PC-3 (cell line): ENCODE data around the gene SGMS1. TPM values are rescaled to one million over a fixed set of nuclear protein-coding genes. Genes with fewer than 3 reads are reported as not detected.

Experiments
- ATAC-seq: fragments of 200-7000 bp; cut with Tn5 transposase; 2 replicates; pipeline ENCODE4 v1.9.1; 2020; ENCODE audit warnings: mild to moderate bottlenecking, moderate library complexity
- BruUV-seq: library from RNA; stranded (reverse); fragments of 400-500 nt; replicated peaks from 2 replicates; lab custom pipeline; 2021; lab: Mats Ljungman, UMichigan
- CTCF ChIA-PET: fragments of 300-600 bp; sonication (Branson Sonifier 250); formaldehyde crosslinking; loops from one replicate; lab custom pipeline; 2022; ENCODE audit warnings: antibody characterized with exemption; lab: Charles Lee
- POLR2A ChIA-PET: fragments of 300-600 bp; sonication (Branson Sonifier 250); formaldehyde crosslinking; loops from one replicate; lab custom pipeline; 2022; ENCODE audit warnings: antibody characterized with exemption; ENCODE audit not compliant: unreplicated experiment; lab: Charles Lee
- DNase-seq: peaks from one replicate; pipeline ENCODE4 v3.0.0-alpha.2; 2015
- H2AFZ ChIP-seq: fragments of 300-600 bp; sonication (generic); 2 replicates; pipeline ENCODE4 v1.6.0; 2016; ENCODE audit warnings: antibody characterized with exemption, low read length
- H3F3A ChIP-seq: fragments of 300-600 bp; sonication (generic); one replicate; pipeline ENCODE4 v1.6.0; 2017; ENCODE audit warnings: antibody characterized with exemption, low read length, control low read depth, mild to moderate bottlenecking; ENCODE audit not compliant: unreplicated experiment
- H3K27ac ChIP-seq: fragments of 300-600 bp; sonication (generic); 2 replicates; pipeline ENCODE4 v1.5.1; 2016; ENCODE audit warnings: mild to moderate bottlenecking, low read length
- H3K27me3 ChIP-seq: fragments of 300-600 bp; sonication (generic); 2 replicates; pipeline ENCODE4 v1.6.1; 2016; ENCODE audit warnings: low read length, mixed read lengths
- H3K36me3 ChIP-seq: fragments of 300-600 bp; sonication (generic); 2 replicates; pipeline ENCODE4 v1.6.1; 2016; ENCODE audit warnings: low read depth, mixed run types, low read length, mixed read lengths
- H3K4me1 ChIP-seq: fragments of 300-600 bp; sonication (generic); 2 replicates; pipeline ENCODE4 v1.5.1; 2016; ENCODE audit warnings: low read length; ENCODE audit not compliant: insufficient read depth
- H3K4me2 ChIP-seq: fragments of 300-600 bp; sonication (generic); 2 replicates; pipeline ENCODE4 v1.6.0; 2016; ENCODE audit warnings: low read length
- H3K4me3 ChIP-seq: fragments of 300-600 bp; sonication (generic); 2 replicates; pipeline ENCODE4 v1.5.1; 2016; ENCODE audit warnings: mild to moderate bottlenecking, low read length, mixed read lengths
- H3K79me2 ChIP-seq: fragments of 300-600 bp; sonication (generic); 2 replicates; pipeline ENCODE4 v1.6.1; 2017; ENCODE audit warnings: low read length, mixed read lengths
- H3K9ac ChIP-seq: fragments of 300-600 bp; sonication (generic); 2 replicates; pipeline ENCODE4 v1.6.0; 2016; ENCODE audit warnings: mild to moderate bottlenecking, low read length
- H3K9me2 ChIP-seq: fragments of 300-600 bp; sonication (generic); replicated peaks from 2 replicates; pipeline ENCODE4 v1.6.1; 2016; ENCODE audit warnings: mixed run types, low read length, mixed read lengths
- H3K9me3 ChIP-seq: fragments of 300-600 bp; sonication (generic); 2 replicates; pipeline ENCODE4 v1.6.1; 2016; ENCODE audit warnings: low read length, mixed read lengths
- H4K20me1 ChIP-seq: fragments of 300-600 bp; sonication (generic); 2 replicates; pipeline ENCODE4 v1.6.1; 2016; ENCODE audit warnings: low read length, mixed read lengths
- CTCF ChIP-seq: fragments of 300-600 bp; sonication (generic); conservative IDR thresholded peaks from 2 replicates; pipeline ENCODE4 v1.5.1; 2017; ENCODE audit warnings: antibody characterized with exemption, low read depth, mild to moderate bottlenecking, low read length
- EZH2 ChIP-seq: fragments of 300-600 bp; sonication (generic); IDR thresholded peaks from one replicate; pipeline ENCODE4 v1.6.1; 2017; ENCODE audit warnings: antibody characterized with exemption, mild to moderate bottlenecking, low read length; ENCODE audit not compliant: unreplicated experiment
- EZH2phosphoT487 ChIP-seq: fragments of 300-600 bp; sonication (generic); IDR thresholded peaks from 2 replicates; pipeline ENCODE4 v1.6.1; 2018; ENCODE audit warnings: mild to moderate bottlenecking, antibody characterized with exemption, low read length, borderline replicate concordance
- intact Hi-C: fragments of 100-400 bp; cut with micrococcal nuclease; formaldehyde crosslinking; loops from 2 replicates; pipeline ENCODE4 v1.9.0; 2023
- total RNA-seq: library from RNA; depleted of rRNA; stranded (reverse); fragments of >200 nt; gene quantifications from 2 replicates; pipeline ENCODE4 v1.2.3, GENCODE V29; 2014

SGMS1 gene
- total RNA-seq, 1 experiment from 2014 or later, result 61.4 TPM

- intact Hi-C loops, result no loop called here
- Histone ChIP-seq H3F3A (no peaks in the 10 kb centered on the region), H3K9me2 (no peaks in the 10 kb centered on the region), H3K36me3 (no peaks in the 10 kb centered on the region), H3K9me3 (no peaks in the 10 kb centered on the region), H3K4me3 (no peak overlapping the region), H2AFZ (no peak overlapping the region), H3K79me2 (no peaks in the 10 kb centered on the region), H4K20me1 (no peaks in the 10 kb centered on the region), H3K27ac (no peak overlapping the region), H3K4me1 (no peaks in the 10 kb centered on the region), H3K4me2 (no peak overlapping the region), H3K27me3 (no peaks in the 10 kb centered on the region), H3K9ac (no peak overlapping the region)
- ChIA-PET CTCF (no interaction called here), POLR2A (no interaction called here)
- no peak for TF ChIP-seq CTCF
- no peak for TF ChIP-seq EZH2phosphoT487
- TF ChIP-seq EZH2, result no peak
- no peak for DNase-seq
- ATAC-seq, result no peak
- BruUV-seq, result no TSS peak
These were observed 238.9 kb downstream of the SGMS1 start for GRCh38 chr10:50384898-50385297.

GRCh38 chr10:50384238-50384637 is 239.5 kb downstream of the SGMS1 start:
- no TSS peak for BruUV-seq
- intact Hi-C loops, result no loop called here
- TF ChIP-seq EZH2 (no peak), CTCF (no peak), EZH2phosphoT487 (no peak)
- ChIA-PET CTCF (no interaction called here), POLR2A (no interaction called here)
- H3K27me3 ChIP-seq, result no peaks in the 10 kb centered on the region
- no peaks in the 10 kb centered on the region for H3K9me3 ChIP-seq
- H3K4me1 ChIP-seq, result no peaks in the 10 kb centered on the region
- no peaks in the 10 kb centered on the region for H3K9me2 ChIP-seq
- H4K20me1 ChIP-seq, result no peaks in the 10 kb centered on the region
- H2AFZ ChIP-seq, result no peak overlapping the region
- no peak overlapping the region for H3K27ac ChIP-seq
- H3K9ac ChIP-seq, result no peak overlapping the region
- no peak overlapping the region for H3K4me2 ChIP-seq
- no peaks in the 10 kb centered on the region for H3K36me3 ChIP-seq
- no peak overlapping the region for H3K4me3 ChIP-seq
- DNase-seq (no peak), ATAC-seq (no peak)
- no peaks in the 10 kb centered on the region for H3K79me2 ChIP-seq
- no peaks in the 10 kb centered on the region for H3F3A ChIP-seq

GRCh38 chr10:50382576-50383023 is 241.2 kb downstream of the SGMS1 start:
- no peaks in the 10 kb centered on the region for H3K9me2 ChIP-seq
- no peaks in the 10 kb centered on the region for H3K9me3 ChIP-seq
- TF ChIP-seq CTCF, result no peak
- no peak for TF ChIP-seq EZH2phosphoT487
- TF ChIP-seq EZH2, result no peak
- H3F3A ChIP-seq, result no peaks in the 10 kb centered on the region
- CTCF ChIA-PET, result interaction anchor here (0.6 kb wide), 1 partner anchor 114 kb away, joined by 5 read pairs; no protein-coding TSS in a partner anchor
- DNase-seq (no peak), ATAC-seq (no peak)
- intact Hi-C loops, result no loop called here
- H4K20me1 ChIP-seq, result no peaks in the 10 kb centered on the region
- POLR2A ChIA-PET, result no interaction called here
- H3K9ac ChIP-seq, result no peak overlapping the region
- H3K4me3 ChIP-seq, result no peak overlapping the region
- H3K27me3 ChIP-seq, result no peaks in the 10 kb centered on the region
- no peak overlapping the region for H3K4me2 ChIP-seq
- no peaks in the 10 kb centered on the region for H3K4me1 ChIP-seq
- no peak overlapping the region for H2AFZ ChIP-seq
- no peaks in the 10 kb centered on the region for H3K79me2 ChIP-seq
- no peaks in the 10 kb centered on the region for H3K36me3 ChIP-seq
- no peak overlapping the region for H3K27ac ChIP-seq
- no TSS peak for BruUV-seq
